ENCODE results near the gene THOC1.

DNA sequence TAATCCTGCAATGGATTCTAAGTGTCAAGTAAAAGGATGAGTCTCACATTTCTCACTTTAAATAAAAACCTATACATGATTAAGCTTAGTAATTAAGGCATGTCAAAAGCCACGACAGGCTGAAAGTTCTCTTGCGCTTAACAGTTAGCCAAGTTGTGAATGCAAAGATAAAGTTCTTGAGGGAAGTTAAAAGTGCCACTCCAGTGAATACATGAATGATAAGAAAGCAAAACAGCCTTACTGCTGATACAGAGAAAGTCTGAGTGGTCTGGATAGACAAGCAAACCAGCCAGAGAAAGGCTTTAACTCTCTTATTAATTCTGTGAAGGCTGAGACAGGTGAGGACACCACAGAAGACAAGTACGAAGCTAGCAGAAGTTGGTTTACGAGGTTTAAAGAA is 12.7 kb downstream of the THOC1 start:
- TF ChIP-seq TCF12 (IDR thresholded peaks at IDR 0.05; ENCODE audit: low read depth, low read length) = no peak
- no peak for TF ChIP-seq GTF2F1 (IDR thresholded peaks at IDR 0.05; ENCODE audit: borderline replicate concordance, low read depth, low read length)
- TF ChIP-seq SRF (IDR thresholded peaks at IDR 0.05; ENCODE audit: low read depth, low read length) = no peak
- no peak for TF ChIP-seq SP1 (IDR thresholded peaks at IDR 0.05; ENCODE audit: low read depth, low read length)
- TF ChIP-seq, protein P1, sequence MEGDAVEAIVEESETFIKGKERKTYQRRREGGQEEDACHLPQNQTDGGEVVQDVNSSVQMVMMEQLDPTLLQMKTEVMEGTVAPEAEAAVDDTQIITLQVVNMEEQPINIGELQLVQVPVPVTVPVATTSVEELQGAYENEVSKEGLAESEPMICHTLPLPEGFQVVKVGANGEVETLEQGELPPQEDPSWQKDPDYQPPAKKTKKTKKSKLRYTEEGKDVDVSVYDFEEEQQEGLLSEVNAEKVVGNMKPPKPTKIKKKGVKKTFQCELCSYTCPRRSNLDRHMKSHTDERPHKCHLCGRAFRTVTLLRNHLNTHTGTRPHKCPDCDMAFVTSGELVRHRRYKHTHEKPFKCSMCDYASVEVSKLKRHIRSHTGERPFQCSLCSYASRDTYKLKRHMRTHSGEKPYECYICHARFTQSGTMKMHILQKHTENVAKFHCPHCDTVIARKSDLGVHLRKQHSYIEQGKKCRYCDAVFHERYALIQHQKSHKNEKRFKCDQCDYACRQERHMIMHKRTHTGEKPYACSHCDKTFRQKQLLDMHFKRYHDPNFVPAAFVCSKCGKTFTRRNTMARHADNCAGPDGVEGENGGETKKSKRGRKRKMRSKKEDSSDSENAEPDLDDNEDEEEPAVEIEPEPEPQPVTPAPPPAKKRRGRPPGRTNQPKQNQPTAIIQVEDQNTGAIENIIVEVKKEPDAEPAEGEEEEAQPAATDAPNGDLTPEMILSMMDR (IDR thresholded peaks at IDR 0.05; ENCODE audit: control extremely low read depth in 1 of 3, insufficient read depth in 1 of 3, low read depth in 1 of 3, low read length in 3 of 3) = no peak
- TF ChIP-seq SUZ12 (IDR thresholded peaks at IDR 0.05; ENCODE audit: low read length) = no peak
- no peak for TF ChIP-seq GABPA (IDR thresholded peaks at IDR 0.05; ENCODE audit: borderline replicate concordance, insufficient read depth, low read length)
- TF ChIP-seq POLR2A (IDR thresholded peaks at IDR 0.05; ENCODE audit: control extremely low read depth in 1 of 2, low read depth in 2 of 2, low read length in 2 of 2) = no peak
- TF ChIP-seq CHD2 (IDR thresholded peaks at IDR 0.05; ENCODE audit: low read length) = no peak
- no peak for TF ChIP-seq SP4 (IDR thresholded peaks at IDR 0.05; ENCODE audit: low read length)
- TF ChIP-seq YY1 (IDR thresholded peaks at IDR 0.05; ENCODE audit: low read depth, low read length) = no peak
- no peak for TF ChIP-seq POLR2AphosphoS5 (IDR thresholded peaks at IDR 0.05; ENCODE audit: low read depth, low read length)

Measured in H1 (cell line).